ENCODE measurements around the gene PKIB.
"Not testable (repeated sequence)": the region's sequence is repeated elsewhere in the genome, so short reads cannot be mapped to it uniquely, and the experiment has no call there.

Gene PKIB, protein sequence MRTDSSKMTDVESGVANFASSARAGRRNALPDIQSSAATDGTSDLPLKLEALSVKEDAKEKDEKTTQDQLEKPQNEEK

DNA sequence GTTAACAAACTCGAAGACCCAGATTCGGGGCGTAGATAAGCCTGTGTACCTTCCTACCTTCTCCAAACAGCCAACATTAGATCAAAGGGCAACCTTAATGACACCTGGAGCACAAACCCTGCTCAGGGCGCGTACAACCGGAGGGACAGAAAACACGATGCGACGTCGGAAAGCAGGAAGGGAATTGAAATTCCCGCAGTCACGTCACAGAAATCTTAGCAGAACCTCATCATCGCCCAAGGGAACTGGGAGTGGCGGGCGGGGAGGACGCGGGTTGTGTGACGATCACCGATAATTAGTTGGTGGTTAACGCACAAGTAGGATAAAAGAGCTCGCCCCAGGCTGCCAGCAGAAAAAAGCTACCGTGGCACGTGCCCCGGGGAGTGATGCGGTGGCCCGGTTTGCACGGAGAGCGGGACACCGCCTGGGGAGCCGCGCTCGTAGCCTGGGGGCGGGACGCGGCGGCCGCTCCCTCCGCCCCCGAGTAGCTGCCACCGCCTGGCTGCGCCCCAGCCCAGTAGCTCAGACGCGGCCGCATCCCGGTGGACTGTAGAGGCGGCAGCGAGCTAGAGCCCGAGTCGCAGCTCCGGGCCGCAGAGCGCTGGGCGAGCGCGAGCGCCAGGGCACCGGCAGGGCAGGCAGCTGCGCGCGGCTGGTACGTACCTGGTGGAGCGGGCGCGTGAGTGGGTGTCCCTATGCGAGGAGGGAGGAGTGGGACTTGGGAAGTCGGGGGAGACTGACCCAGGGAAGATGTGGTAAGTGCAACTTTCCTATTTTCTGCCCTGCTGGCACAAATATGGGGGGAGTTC is at the start of gene PKIB:
PKIB (plus strand) TSS at position 525 of the 809 bp plus-strand sequence. CDS start 107,390 bp downstream, outside the sequence.
- peak; percentile 31 for DNase-seq

DNA sequence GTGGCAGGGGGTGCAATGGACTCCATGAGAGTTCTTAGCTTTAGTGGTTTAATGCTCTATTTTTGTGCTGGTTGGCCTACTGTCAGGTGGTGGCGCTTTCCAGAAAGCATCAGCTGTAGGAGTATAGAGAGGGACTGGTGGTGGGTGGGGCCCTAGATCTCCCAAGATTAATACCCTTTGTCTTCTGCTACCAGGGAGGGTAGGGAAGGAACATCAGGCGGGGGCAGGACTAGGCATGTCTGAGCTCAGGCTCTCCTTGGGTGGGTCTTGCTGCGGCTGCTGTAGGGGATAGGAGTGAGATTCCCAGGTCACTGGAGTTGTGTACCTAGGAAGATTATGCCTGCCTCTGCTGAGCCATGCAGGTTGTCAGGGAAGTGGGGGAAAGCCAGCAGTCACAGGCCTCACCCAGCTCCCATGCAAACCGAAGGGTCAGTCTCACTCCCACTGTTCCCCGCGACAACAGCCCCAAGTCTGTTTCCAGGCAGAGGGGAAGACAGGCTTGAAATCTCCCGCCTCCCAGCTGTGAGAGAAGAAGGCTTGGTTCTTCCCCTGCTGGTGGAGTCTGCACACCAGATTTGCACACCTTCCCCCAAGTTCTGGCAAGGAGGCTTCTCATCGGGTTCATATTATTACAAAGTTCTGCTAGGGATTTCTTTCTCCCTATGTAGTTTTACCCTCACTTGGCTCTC is 46.7 kb upstream of the PKIB start:
- DNase-seq, result no peak

DNA sequence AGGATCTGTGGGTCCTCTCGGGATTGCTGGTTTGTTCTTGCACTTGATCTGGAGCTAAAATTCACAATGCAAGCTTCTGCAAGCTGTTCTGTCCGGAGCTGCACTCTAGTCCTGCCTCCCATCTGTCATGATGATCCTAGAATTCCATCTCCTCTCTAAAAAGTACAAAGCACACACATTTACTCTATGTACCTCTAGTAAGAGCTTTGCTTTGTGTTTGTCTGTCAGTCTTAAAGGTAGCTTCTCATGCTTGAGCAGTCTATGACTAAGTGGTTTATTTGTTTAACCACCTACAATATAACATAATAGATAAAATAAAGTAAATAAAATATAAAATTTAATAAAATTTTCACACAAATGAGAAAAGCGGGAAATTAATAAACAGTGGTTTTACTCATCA is 46.0 kb upstream of the PKIB start:
- DNase-seq, result no peak

DNA sequence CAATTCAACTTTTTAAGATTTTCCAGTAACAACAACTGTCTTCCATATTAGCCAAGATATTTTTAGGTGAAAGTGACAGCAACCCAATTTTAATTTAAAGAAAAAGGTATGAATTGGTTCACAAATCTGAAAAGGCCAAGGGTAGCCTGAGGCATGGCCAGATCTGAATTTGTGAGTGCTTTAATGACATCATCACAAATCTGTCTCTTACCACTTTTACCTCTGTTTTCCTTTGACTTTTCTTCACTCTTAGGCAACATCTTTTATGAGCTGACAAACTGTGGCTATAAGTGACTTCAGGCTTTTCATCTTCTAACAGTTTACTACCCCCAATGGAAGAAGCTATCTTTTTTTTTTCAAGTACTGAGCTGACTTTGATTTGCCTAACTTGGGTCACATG is 44.5 kb upstream of the PKIB start:
- DNase-seq, result no peak

DNA sequence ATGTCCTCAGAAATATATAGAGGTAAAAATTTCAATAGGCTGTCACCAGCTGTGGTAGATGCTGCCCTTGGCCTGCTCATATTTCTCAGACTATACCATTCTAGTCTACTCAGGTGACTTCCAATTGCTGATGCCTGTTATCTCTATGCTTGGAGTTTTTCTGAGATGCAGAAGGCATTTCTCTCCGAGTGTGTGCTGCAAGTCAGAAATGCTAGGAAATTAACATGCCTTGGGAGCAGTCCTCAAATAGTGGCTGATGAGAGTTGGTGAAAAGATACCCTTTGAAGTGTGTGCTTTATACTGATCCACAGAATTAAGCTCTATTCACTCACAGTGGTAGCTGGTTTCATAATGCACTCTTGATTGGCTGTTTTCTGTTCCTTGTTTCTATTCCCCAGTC is 43.2 kb upstream of the PKIB start:
- DNase-seq, result no peak

DNA sequence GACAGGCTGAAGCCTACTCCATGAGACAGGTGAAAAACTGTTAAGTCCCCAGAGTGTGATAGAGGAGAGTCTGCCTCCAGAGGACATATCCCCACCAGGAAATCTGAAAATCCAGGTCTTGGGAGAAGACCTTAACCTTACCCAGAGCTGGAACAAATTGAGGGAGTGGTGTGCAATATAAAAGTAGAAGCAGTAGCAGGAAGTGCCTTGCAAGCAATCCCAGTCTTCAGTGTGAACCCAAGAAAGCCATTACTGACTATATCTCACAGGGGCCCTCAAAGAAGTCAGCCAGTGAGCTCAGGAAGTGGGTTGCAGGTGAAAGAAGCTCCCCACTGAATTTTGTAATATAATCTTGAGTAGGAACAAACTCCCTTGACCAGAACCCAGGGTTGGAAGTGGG is 41.9 kb upstream of the PKIB start:
- no peak for DNase-seq

DNA sequence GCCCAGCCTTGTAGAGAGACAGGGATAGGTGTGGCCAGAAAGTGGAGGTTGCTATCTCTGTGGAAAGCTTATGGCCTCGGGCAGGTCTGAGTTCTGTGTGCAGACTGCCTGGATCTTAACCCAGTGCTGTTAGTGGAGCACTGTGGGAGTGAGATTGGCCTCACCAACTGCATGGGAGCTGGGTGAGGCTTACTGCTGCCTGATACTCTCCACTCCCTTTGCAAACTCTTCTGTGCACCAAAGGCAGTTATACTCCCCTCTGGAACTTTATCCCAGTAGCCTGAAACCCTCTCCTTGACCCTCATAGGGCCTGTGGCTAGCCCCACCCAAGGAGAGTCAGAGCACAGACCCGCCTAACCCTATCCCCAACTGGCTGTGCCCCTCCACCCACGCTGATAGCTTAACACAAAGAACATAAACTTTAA is 41.4 kb upstream of the PKIB start:
- DNase-seq, result no peak

DNA sequence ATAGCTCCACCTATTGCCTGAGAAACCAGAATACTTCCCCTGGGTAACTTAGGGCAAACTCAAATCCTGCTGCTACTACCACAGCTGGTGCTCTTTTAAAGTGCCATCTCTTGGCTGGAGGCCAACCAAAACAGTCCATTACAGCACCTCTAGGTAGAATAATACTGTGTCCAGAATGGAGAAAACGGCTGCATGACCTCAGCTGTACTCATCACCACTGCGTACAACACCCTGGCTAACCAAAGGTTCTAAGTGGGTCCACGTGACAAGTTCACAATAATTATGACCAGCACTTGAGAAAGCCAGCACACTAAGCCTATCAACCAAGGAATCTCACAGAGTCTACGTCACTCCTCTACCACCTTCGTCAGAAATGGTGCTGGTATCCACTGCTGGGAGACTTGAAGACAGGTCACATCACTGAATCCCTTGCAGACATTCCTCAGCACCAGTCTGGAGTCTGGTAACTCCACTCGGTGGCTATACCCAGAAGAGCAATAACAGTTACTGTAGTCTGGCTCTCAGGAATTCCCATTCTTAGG is 40.9 kb upstream of the PKIB start:
- DNase-seq, result no peak

DNA sequence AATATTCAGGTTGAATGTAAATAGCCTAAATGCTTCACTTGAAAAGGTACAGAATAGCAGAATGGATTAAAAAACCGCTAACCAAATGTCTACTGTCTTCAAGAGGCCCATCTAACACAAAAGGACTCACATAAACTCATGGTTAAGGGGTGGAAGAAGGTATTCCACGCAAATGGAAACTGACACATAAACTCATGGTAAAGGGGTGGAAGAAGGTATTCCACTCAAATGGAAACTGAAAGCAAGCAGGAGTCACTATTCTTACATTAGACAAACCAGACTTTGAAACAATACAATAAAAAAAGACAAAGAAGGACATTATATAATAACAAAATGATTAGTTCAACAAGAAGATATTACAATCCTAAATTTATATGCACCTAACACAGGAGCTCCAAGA is 38.3 kb upstream of the PKIB start:
- no peak for DNase-seq

DNA sequence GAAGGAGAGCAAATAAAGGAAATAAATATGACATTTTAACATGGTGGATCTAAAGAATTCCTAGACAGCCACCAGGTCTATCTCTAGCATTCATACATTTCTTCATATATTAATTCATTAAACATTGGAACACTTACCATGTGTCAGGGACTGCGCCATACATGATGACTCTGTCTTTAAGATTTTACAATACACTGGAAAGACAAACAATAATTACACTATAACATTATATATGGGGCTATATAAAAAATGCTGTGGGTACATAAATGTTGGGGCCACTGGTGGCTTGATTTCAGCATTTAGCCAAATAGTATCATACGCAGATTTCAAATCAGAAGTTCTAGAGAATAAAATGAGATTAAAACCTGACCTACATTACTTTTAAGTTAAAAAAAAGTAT is 33.3 kb upstream of the PKIB start:
- no peak for DNase-seq

DNA sequence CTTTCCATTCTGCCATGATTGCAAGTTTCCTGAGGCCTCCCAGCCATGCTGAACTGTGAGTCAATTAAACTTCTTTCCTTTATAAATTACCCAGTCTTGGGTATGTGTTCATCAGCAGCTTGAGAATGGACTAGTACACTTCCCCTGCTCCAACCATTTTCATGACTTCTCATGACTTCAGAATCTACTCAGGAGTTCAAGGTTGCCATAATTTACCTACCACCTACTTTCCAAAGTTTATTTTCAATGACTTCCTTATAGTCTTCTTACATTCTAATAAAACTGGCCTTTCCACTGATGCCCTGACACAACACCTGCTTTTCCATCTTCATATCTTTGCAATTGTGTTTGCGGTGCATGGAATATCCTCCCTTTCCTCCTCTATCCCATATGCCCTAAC is 31.2 kb upstream of the PKIB start:
- no peak for DNase-seq

DNA sequence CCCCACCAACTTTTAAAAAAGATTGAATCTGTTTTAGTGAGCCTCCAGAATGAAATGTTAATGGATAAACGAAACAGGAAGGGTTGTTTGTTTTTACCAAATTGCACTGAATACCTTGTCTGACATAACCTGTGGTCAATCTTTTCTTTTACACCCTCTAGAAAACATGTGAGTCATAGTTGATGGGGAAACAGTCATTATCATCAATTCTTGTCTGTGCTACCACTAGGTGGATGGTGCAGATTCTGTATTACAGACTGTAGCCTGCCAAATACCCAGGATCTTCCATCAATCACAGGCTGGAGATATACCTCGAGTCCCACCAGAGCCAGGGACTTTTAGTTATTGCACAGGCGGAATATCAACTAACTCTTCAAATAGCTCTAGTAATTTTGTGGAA is 29.5 kb upstream of the PKIB start:
- no peak for DNase-seq

DNA sequence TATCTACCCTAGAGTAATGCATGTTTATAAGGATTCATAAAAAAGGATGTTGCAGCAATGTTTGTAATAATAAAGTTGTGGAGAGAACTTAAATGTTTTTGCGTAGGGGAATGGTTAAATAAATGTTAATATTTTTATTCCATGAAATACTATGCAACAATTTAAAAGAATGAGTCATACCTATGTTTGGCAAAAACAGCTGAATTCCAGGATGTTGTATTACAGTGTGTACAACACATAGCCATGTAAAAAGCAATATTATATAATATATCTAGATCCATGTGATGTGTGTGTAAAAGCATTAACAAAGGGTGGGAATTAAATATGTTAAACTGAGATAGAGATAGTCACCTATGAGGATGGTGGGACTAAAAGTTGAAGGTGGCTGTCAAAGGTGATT is 21.1 kb upstream of the PKIB start:
- no peak for DNase-seq

DNA sequence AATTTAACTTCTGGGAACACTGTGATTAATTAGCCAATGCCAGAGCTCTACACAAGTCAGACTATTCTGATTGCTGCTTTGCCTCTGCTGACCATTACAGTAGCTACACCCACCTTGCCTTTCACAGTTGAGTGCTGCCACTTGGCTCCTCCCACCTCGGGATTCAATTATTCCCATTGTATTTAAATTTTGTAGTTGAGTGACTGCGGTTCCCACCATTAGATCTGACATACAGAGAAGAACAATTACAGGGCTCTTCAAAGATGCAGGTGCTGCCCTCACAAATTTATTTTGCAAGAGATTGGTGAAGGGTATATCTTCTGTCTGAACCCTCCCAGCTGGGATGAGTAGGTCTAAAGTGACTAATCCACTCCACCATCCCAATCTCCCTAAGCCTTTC is 11.9 kb upstream of the PKIB start:
- not testable (repeated sequence) for DNase-seq

DNA sequence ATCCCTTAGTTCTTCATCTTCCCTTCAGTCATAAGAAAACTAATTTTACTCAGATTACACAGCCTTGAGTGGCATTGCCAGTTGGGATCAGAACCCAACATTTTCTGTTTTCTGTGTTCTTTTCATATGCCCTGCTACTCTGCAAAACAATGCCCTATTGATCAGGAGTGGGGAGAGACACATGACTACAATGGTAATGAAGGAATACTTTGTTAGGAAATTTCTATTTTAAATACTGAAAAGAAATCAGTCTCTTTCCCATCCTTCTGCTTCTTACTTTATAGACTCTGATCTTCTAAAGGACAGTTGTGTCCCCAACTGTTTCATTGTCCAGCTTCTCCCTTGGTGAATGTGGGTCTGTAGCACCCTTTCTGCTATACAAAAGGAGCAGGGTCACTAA is 5.5 kb upstream of the PKIB start:
- DNase-seq, result no peak

DNA sequence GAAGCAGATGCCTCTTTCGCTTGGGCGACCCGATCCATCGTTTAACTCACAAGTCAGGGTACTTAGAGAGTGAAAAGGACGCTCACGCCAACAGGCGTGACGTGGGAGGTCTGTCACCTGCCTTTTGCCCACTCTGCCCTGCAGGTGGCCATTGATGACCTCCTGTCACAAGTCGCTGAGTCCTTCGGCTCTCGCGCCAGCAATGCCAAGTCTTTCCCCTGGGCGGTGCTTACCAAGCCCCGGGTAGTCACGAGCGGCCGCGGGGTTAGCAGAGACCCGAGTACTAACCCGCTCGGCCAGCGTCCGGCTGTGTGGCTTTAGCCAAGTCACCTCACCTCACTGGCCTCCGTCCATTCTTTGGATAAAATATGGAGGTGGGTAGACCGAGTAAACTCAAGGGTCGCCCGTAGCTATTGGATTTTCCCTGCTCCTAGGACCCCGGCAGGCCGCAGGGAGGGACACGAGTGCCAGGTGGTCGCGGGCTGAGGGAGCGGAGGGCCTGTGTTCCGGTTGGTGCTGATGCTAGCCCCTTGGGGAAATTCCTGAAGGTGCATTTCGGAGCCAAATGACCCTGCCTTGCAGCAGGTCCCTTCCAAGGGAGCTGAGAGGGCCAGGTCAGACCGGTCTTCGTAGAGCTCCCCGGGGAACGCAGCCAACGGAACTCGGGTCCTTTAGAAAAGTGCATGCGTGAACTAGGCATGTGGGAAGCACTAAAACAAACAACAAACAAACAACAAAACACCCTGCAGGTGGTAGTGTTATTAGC is 668 bp downstream of the PKIB start:
- DNase-seq, result peak; percentile 10

DNA sequence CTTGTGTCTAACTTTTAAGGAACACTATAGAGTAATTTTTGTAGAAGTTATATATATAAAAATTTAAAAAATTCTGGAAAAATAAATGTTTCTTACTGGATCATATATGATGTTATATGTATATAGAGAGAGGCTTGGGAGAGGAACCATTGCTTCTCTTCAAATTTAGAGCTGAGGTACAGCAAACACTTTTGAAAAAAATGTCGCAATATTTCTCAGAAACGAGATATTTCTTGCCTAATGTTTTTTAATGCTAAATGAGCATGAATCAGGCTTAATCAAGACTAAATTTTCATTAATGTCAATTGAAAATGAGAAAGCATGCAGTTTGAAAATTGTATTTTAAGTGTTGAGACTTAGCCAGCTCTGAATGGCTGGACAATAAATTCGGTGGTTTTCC is 2.6 kb downstream of the PKIB start:
- no peak for DNase-seq

DNA sequence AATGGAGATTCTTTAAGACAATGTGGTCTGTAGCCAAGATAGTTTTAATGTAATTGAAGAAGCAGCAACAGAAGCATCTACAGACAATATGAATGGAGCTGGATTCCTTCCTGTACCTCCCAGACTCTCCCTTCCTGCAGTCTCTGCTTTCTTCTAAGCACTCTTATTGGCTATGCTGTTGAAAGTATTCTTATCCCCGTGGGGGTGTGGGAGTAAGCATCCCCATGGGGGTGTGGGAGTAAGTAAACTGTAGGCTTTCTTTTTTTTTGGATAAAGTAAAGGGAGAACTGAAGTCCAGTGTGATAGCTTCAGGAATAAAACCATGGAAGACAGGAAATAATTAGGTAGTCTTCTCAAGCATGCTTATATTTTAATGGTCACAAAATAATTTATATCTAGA is 4.1 kb downstream of the PKIB start:
- DNase-seq, result no peak

DNA sequence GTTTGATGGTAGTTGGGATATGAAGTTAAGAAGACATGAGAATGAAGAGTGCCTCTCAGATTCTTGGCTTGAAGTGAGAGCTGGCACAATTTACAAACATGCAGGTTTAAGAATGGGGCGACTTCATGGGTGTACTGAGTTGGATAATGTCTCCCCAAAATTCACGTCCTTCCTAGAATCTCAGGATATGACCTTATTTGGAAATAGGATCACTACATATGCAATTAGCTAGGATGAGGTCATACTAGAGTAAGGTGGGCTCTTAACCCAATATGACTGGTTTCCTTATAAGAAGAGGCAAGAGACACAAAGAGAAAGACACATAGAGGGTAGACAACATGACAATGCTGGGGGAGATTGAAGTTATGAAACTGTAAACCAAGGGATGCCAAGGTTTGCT is 5.2 kb downstream of the PKIB start:
- DNase-seq, result no peak

DNA sequence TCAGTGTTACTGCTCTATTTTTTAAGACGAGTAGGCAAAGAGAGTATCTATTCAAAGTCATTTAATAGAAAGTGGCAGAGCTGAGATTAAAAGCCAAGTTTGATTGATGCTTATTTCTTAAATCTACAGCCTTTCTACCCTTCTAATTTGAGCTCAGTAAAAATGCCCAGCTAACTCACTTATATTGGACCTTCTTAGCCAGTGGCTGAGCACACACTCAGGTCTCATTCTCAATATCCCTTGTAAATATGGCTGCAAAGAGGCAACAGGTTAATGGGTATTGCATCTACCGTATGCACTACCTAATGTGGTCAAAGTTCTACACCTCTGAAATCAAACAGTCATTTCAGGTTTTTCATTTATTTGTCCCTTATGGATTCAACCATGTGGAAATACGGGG is 6.7 kb downstream of the PKIB start:
- no peak for DNase-seq

DNA sequence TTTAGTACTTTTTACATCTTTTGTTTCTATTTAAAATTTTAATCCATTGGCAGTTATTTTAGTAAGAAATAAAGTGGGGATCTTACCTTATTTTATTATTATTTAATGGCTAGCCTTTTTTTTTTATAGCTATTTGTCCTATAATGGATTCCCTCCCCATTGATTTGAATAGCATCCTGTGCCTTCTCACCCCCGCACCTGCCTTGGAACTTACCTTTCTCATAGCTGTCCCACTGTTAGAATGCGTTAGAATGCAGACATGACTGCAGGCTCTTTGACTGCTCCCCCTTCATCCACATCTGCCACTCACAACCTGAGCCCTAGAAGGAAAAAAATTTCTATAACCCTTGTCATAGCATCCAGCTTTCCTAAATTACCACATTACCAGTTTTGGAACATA is 9.1 kb downstream of the PKIB start:
- DNase-seq, result no peak

DNA sequence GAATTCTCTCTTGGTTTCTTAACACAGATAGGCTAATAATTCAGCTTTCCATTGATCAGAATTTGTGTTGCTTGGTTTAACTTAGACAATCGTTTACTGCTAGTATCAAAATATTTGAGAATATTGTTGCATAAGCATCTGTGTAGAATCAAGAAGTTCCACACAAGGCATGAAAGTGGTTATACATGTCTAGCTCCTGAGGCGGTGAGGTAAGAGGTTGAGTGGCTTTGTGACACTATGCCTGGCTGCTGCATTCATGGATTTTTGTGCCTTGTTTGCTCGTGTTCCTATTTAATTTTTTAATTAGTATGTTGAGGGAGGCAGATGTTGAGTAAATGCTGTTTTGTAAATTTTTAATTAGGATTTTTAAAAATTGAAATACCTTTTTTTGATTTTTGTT is 10.2 kb downstream of the PKIB start:
- no peak for DNase-seq

DNA sequence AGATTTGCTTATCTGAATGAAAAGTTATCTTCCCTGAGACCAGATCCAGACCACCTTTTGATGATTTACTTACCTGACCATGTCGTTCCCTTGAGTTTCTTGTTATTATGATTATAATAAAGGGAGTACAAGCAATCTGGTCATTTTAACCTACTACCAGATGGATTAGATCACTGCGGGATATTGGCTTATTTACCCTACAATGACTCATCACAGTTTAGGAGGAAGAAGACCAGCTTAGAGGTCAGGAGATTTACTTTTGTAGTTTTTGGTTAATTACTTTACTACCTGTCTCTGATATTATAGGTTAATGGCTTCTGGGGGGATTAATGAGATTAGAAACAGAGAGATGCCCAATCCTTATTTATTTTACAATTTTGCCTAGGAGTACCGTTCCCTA is 10.7 kb downstream of the PKIB start:
- DNase-seq, result no peak

Data from CD4-positive, alpha-beta T cell treated with Interleukin-17A for 1 hour (primary cell).